ENCODE measurements around the gene NMU.
"Not testable (repeated sequence)": the region's sequence is repeated elsewhere in the genome, so short reads cannot be mapped to it uniquely, and the experiment has no call there.

The NMU gene

GRCh38 chr4:55588160-55588559, 47.9 kb downstream of the NMU start:
- no peaks in the 10 kb centered on the region for H3K9me2 ChIP-seq (ENCODE audit: low read depth, low read length)
- no peak overlapping the region for H3K27ac ChIP-seq (ENCODE audit: low read depth, low read length, poor library complexity, severe bottlenecking)
- TF ChIP-seq EZH2 (IDR thresholded peaks at IDR 0.05; ENCODE audit: borderline replicate concordance, low read length): no peak
- TF ChIP-seq, protein P1, sequence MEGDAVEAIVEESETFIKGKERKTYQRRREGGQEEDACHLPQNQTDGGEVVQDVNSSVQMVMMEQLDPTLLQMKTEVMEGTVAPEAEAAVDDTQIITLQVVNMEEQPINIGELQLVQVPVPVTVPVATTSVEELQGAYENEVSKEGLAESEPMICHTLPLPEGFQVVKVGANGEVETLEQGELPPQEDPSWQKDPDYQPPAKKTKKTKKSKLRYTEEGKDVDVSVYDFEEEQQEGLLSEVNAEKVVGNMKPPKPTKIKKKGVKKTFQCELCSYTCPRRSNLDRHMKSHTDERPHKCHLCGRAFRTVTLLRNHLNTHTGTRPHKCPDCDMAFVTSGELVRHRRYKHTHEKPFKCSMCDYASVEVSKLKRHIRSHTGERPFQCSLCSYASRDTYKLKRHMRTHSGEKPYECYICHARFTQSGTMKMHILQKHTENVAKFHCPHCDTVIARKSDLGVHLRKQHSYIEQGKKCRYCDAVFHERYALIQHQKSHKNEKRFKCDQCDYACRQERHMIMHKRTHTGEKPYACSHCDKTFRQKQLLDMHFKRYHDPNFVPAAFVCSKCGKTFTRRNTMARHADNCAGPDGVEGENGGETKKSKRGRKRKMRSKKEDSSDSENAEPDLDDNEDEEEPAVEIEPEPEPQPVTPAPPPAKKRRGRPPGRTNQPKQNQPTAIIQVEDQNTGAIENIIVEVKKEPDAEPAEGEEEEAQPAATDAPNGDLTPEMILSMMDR (IDR thresholded peaks at IDR 0.05; ENCODE audit: low read length): no peak
- no peak overlapping the region for H3K4me2 ChIP-seq (ENCODE audit: low read length)
- no peak overlapping the region for H3K4me3 ChIP-seq (ENCODE audit: low read depth, low read length, poor library complexity, severe bottlenecking)
- no peaks in the 10 kb centered on the region for H3K79me2 ChIP-seq (ENCODE audit: insufficient read depth, low read length)
- no peaks in the 10 kb centered on the region for H3K27me3 ChIP-seq (ENCODE audit: insufficient read depth, low read length)
- no peaks in the 10 kb centered on the region for H3F3A ChIP-seq (ENCODE audit: insufficient read depth, low read length)
- H2AFZ ChIP-seq (ENCODE audit: low read length): no peak overlapping the region
- no peaks in the 10 kb centered on the region for H3K36me3 ChIP-seq (ENCODE audit: insufficient read depth, low read length)
- no peaks in the 10 kb centered on the region for H3K9me3 ChIP-seq (ENCODE audit: low read length)
- H3K9ac ChIP-seq (ENCODE audit: low read length): no peak overlapping the region
- no peaks in the 10 kb centered on the region for H3K4me1 ChIP-seq (ENCODE audit: insufficient read depth, low read length, severe bottlenecking)
- no peaks in the 10 kb centered on the region for H4K20me1 ChIP-seq (ENCODE audit: insufficient read depth, low read length)

- H2AFZ ChIP-seq (ENCODE audit: low read length); H3F3A ChIP-seq (ENCODE audit: insufficient read depth, low read length); H3K4me3 ChIP-seq (ENCODE audit: low read depth, low read length, poor library complexity, severe bottlenecking); H3K4me1 ChIP-seq (ENCODE audit: insufficient read depth, low read length, severe bottlenecking); H3K9me3 ChIP-seq (ENCODE audit: low read length); H3K4me2 ChIP-seq (ENCODE audit: low read length); H3K79me2 ChIP-seq (ENCODE audit: insufficient read depth, low read length); H3K27me3 ChIP-seq (ENCODE audit: insufficient read depth, low read length); H3K27ac ChIP-seq (ENCODE audit: low read depth, low read length, poor library complexity, severe bottlenecking); H3K9ac ChIP-seq (ENCODE audit: low read length); H4K20me1 ChIP-seq (ENCODE audit: insufficient read depth, low read length); H3K9me2 ChIP-seq (ENCODE audit: low read depth, low read length); H3K36me3 ChIP-seq (ENCODE audit: insufficient read depth, low read length): not testable (repeated sequence)
Observed at GRCh38 chr4:55582773-55583172, 53.3 kb downstream of the NMU start.

DNA sequence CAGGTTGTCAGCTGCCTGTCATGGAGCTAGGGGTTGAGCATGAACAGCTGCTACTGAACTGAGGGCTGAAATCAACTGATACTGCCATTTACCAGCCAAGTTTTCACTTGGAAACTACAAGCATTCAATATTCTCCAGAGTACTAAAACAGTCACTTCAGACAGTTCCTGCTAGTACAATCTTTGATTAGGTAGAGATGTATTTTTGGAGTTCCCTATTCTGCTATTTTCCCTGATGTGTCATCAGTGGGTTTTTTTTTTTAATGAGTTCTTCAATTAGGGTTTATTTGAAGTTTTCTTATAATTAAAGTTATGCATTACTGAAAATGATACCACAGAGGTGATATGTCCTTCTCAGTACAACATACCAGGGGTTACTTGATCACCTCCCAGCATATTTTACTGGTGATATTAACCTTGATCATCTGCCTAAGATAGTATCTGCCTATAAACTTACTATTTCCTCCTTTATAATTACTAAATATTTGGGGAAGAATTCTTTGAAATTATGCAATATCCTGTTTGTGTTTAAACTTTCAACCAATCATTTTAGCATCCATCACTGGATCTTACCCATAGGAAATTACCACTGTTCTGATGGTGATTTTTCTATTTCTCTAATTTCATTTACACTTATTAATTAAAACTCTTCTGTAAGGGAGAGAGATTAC, 57.6 kb downstream of the NMU start:
- Histone ChIP-seq H3K4me2 (ENCODE audit: low read length) (no peak overlapping the region), H3K27ac (ENCODE audit: low read depth, low read length, poor library complexity, severe bottlenecking) (no peak overlapping the region), H3K4me1 (ENCODE audit: insufficient read depth, low read length, severe bottlenecking) (no peaks in the 10 kb centered on the region), H3K9me2 (ENCODE audit: low read depth, low read length) (no peaks in the 10 kb centered on the region), H3K9me3 (ENCODE audit: low read length) (no peaks in the 10 kb centered on the region), H3K9ac (ENCODE audit: low read length) (no peak overlapping the region), H4K20me1 (ENCODE audit: insufficient read depth, low read length) (no peaks in the 10 kb centered on the region), H3F3A (ENCODE audit: insufficient read depth, low read length) (no peaks in the 10 kb centered on the region), H3K79me2 (ENCODE audit: insufficient read depth, low read length) (no peaks in the 10 kb centered on the region), H2AFZ (ENCODE audit: low read length) (no peak overlapping the region), H3K4me3 (ENCODE audit: low read depth, low read length, poor library complexity, severe bottlenecking) (no peak overlapping the region), H3K36me3 (ENCODE audit: insufficient read depth, low read length) (no peaks in the 10 kb centered on the region), H3K27me3 (ENCODE audit: insufficient read depth, low read length) (no peaks in the 10 kb centered on the region)
- TF ChIP-seq EZH2 (IDR thresholded peaks at IDR 0.05; ENCODE audit: borderline replicate concordance, low read length): no peak
- TF ChIP-seq, protein P1 (IDR thresholded peaks at IDR 0.05; ENCODE audit: low read length): no peak

GRCh38 chr4:55575513-55575912, 60.6 kb downstream of the NMU start:
- H2AFZ ChIP-seq (ENCODE audit: low read length): no peak overlapping the region
- no peaks in the 10 kb centered on the region for H3F3A ChIP-seq (ENCODE audit: insufficient read depth, low read length)
- no peaks in the 10 kb centered on the region for H3K4me1 ChIP-seq (ENCODE audit: insufficient read depth, low read length, severe bottlenecking)
- H3K36me3 ChIP-seq (ENCODE audit: insufficient read depth, low read length): no peaks in the 10 kb centered on the region
- no peak overlapping the region for H3K27ac ChIP-seq (ENCODE audit: low read depth, low read length, poor library complexity, severe bottlenecking)
- no peak overlapping the region for H3K4me3 ChIP-seq (ENCODE audit: low read depth, low read length, poor library complexity, severe bottlenecking)
- TF ChIP-seq, protein P1 (IDR thresholded peaks at IDR 0.05; ENCODE audit: low read length): no peak
- no peak for TF ChIP-seq EZH2 (IDR thresholded peaks at IDR 0.05; ENCODE audit: borderline replicate concordance, low read length)
- no peaks in the 10 kb centered on the region for H3K79me2 ChIP-seq (ENCODE audit: insufficient read depth, low read length)
- H3K9me2 ChIP-seq (ENCODE audit: low read depth, low read length): no peaks in the 10 kb centered on the region
- no peaks in the 10 kb centered on the region for H3K27me3 ChIP-seq (ENCODE audit: insufficient read depth, low read length)
- H3K4me2 ChIP-seq (ENCODE audit: low read length): no peak overlapping the region
- H3K9me3 ChIP-seq (ENCODE audit: low read length): no peaks in the 10 kb centered on the region
- no peak overlapping the region for H3K9ac ChIP-seq (ENCODE audit: low read length)
- H4K20me1 ChIP-seq (ENCODE audit: insufficient read depth, low read length): no peaks in the 10 kb centered on the region

Data from OCI-LY1 (cell line).